Caco-2 (cell line): ENCODE results near the gene PPFIA1. TPM values are rescaled to one million over a fixed set of nuclear protein-coding genes. Genes with fewer than 3 reads are reported as not detected.

Experiments
- BruUV-seq: library from RNA; stranded (reverse); fragments of 400-500 nt; replicated peaks from 2 replicates; lab custom pipeline; 2021; lab: Mats Ljungman, UMichigan
- CTCF ChIA-PET: fragments of 300-600 bp; sonication (Branson Sonifier 250); formaldehyde crosslinking; loops from one replicate; lab custom pipeline; 2022; ENCODE audit warnings: antibody characterized with exemption; lab: Charles Lee
- POLR2A ChIA-PET: fragments of 300-600 bp; sonication (Branson Sonifier 250); formaldehyde crosslinking; loops from one replicate; lab custom pipeline; 2022; ENCODE audit warnings: antibody characterized with exemption; lab: Charles Lee
- DNase-seq, 2 experiments: peaks; one replicate each; pipeline versions ENCODE4 v3.0.0 to v3.0.0-alpha.2; 2020 to 2022
- H3K27me3 ChIP-seq: replicated peaks from 2 replicates; pipeline ENCODE4 v1.6.0; 2011; ENCODE audit warnings: low read length; ENCODE audit not compliant: control insufficient read depth, insufficient read depth
- H3K36me3 ChIP-seq: 2 replicates; pipeline ENCODE4 v1.5.1; 2011; ENCODE audit warnings: low read length; ENCODE audit not compliant: control insufficient read depth, insufficient read depth
- H3K4me1 ChIP-seq: fragments of 250-450 bp; sonication (Bioruptor Pico); 2 replicates; pipeline ENCODE4 v1.5.1; 2020; ENCODE audit warnings: mild to moderate bottlenecking
- H3K4me3 ChIP-seq: 2 replicates; pipeline ENCODE4 v1.5.1; 2011; ENCODE audit warnings: low read depth, mild to moderate bottlenecking, control low read depth, low read length
- H3K9me3 ChIP-seq: fragments of 250-450 bp; sonication (Bioruptor Pico); 2 replicates; pipeline ENCODE4 v1.5.1; 2020; ENCODE audit warnings: mild to moderate bottlenecking, moderate library complexity
- H3K27ac Mint-ChIP-seq: one replicate; pipeline ENCODE4 v1.8.0; 2022; ENCODE audit warnings: mixed read lengths; ENCODE audit not compliant: unreplicated experiment
- H3K27me3 Mint-ChIP-seq: one replicate; pipeline ENCODE4 v1.8.0; 2022; ENCODE audit warnings: mixed read lengths; ENCODE audit not compliant: insufficient read depth, unreplicated experiment
- H3K36me3 Mint-ChIP-seq: one replicate; pipeline ENCODE4 v1.8.0; 2022; ENCODE audit warnings: mild to moderate bottlenecking, mixed read lengths; ENCODE audit not compliant: insufficient read depth, unreplicated experiment
- H3K4me1 Mint-ChIP-seq: one replicate; pipeline ENCODE4 v1.8.0; 2022; ENCODE audit warnings: low read depth, mixed read lengths; ENCODE audit not compliant: unreplicated experiment
- H3K4me3 Mint-ChIP-seq: one replicate; pipeline ENCODE4 v1.8.0; 2022; ENCODE audit warnings: mild to moderate bottlenecking, moderate library complexity, mixed read lengths; ENCODE audit not compliant: unreplicated experiment
- H3K9me3 Mint-ChIP-seq: one replicate; pipeline ENCODE4 v1.8.0; 2022; ENCODE audit warnings: mixed read lengths; ENCODE audit not compliant: unreplicated experiment
- intact Hi-C: fragments of 100-400 bp; cut with micrococcal nuclease; formaldehyde crosslinking; loops from one replicate; pipeline ENCODE4 v1.10.0; 2022; ENCODE audit not compliant: unreplicated experiment
- total RNA-seq: library from RNA; stranded (reverse); gene quantifications from 2 replicates; pipeline ENCODE4 v1.2.3, GENCODE V29; 2022
- TF ChIP-seq, protein P1 (sequence below), 2 experiments: fragments of 200-600 bp in 1 of 2; IDR thresholded peaks; 1 replicate in 1 of 2; 2 replicates in 1 of 2; pipeline versions ENCODE4 v1.5.1 to v1.8.0; 2011 to 2022; ENCODE audit warnings: antibody characterized with exemption in 1 of 2, control low read depth in 1 of 2, inconsistent platforms in 1 of 2, low read depth in 1 of 2, low read length in 1 of 2, mild to moderate bottlenecking in 1 of 2, moderate library complexity in 1 of 2; ENCODE audit not compliant: insufficient read depth in 1 of 2, severe bottlenecking in 1 of 2, unreplicated experiment in 1 of 2

PPFIA1 gene
- total RNA-seq, 1 experiment from 2014 or later = 148 TPM

DNA sequence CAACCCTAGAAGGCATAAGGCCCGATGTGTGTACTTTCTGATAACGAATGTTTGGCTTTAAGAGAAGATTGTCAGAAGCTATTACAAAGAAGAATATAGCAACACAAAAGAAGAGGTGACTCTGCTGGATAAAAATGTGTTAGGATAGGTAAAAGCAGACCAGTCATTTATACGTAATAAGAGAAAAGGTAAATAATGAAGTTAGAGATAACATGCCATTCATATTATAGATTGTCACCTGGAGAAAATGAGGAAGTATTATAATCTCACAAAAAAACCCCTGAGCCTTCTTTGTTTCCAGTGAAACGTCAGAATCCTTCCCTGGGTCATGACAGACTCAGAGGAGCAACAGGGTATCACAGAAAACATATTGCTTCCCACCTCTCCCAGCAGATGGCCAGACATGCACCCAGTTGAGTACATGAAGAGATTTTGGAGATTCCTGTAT, 36.1 kb downstream of the PPFIA1 start:
- H3K4me3 Mint-ChIP-seq = peak overlapping the region; percentile 13
- peak in 1 of 2 experiments; percentile 60 for DNase-seq
- CTCF ChIA-PET = no interaction called here

GRCh38 chr11:70307176-70307575, 36.7 kb downstream of the PPFIA1 start:
- H3K4me3 ChIP-seq = no peak overlapping the region
- H3K4me1 Mint-ChIP-seq = peaks cover 44% of the 10 kb centered on the region
- no TSS peak for BruUV-seq
- ChIA-PET CTCF (no interaction called here), POLR2A (no interaction called here)
- TF ChIP-seq, protein P1, sequence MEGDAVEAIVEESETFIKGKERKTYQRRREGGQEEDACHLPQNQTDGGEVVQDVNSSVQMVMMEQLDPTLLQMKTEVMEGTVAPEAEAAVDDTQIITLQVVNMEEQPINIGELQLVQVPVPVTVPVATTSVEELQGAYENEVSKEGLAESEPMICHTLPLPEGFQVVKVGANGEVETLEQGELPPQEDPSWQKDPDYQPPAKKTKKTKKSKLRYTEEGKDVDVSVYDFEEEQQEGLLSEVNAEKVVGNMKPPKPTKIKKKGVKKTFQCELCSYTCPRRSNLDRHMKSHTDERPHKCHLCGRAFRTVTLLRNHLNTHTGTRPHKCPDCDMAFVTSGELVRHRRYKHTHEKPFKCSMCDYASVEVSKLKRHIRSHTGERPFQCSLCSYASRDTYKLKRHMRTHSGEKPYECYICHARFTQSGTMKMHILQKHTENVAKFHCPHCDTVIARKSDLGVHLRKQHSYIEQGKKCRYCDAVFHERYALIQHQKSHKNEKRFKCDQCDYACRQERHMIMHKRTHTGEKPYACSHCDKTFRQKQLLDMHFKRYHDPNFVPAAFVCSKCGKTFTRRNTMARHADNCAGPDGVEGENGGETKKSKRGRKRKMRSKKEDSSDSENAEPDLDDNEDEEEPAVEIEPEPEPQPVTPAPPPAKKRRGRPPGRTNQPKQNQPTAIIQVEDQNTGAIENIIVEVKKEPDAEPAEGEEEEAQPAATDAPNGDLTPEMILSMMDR (IDR thresholded peaks at IDR 0.05; ENCODE audit: insufficient read depth in 1 of 2, low read depth in 1 of 2, low read length in 1 of 2, severe bottlenecking in 1 of 2, unreplicated experiment in 1 of 2) = no peak
- peak overlapping the region; percentile 91 for H3K27ac Mint-ChIP-seq
- peaks cover 41% of the 10 kb centered on the region for H3K4me1 ChIP-seq
- no peaks in the 10 kb centered on the region for H3K27me3 ChIP-seq
- H3K4me3 Mint-ChIP-seq = peak overlapping the region; percentile 13
- H3K9me3 Mint-ChIP-seq = no peaks in the 10 kb centered on the region
- no peaks in the 10 kb centered on the region for H3K9me3 ChIP-seq
- H3K36me3 Mint-ChIP-seq = peaks cover 72% of the 10 kb centered on the region
- H3K27me3 Mint-ChIP-seq = no peaks in the 10 kb centered on the region
- H3K36me3 ChIP-seq = no peaks in the 10 kb centered on the region
- DNase-seq = no peak
- intact Hi-C loops = no loop called here

More for the DNA sequence above, 36.1 kb downstream of the PPFIA1 start:
- Mint-ChIP-seq H3K9me3 (no peaks in the 10 kb centered on the region), H3K36me3 (peaks cover 77% of the 10 kb centered on the region), H3K4me1 (peaks cover 49% of the 10 kb centered on the region), H3K27ac (peak overlapping the region; percentile 91), H3K27me3 (no peaks in the 10 kb centered on the region)
- Histone ChIP-seq H3K4me3 (no peak overlapping the region), H3K36me3 (0 out of 2 replicates have a peak, but pooled peaks cover 2% of the 10 kb centered on the region), H3K9me3 (no peaks in the 10 kb centered on the region), H3K27me3 (no peaks in the 10 kb centered on the region), H3K4me1 (peaks cover 41% of the 10 kb centered on the region)
- no TSS peak for BruUV-seq
- TF ChIP-seq, protein P1 (IDR thresholded peaks at IDR 0.05; ENCODE audit: insufficient read depth in 1 of 2, low read depth in 1 of 2, low read length in 1 of 2, severe bottlenecking in 1 of 2, unreplicated experiment in 1 of 2) = peak in 1 of 2 experiments; percentile 24
- intact Hi-C loops = no loop called here
- POLR2A ChIA-PET = no interaction called here

DNA sequence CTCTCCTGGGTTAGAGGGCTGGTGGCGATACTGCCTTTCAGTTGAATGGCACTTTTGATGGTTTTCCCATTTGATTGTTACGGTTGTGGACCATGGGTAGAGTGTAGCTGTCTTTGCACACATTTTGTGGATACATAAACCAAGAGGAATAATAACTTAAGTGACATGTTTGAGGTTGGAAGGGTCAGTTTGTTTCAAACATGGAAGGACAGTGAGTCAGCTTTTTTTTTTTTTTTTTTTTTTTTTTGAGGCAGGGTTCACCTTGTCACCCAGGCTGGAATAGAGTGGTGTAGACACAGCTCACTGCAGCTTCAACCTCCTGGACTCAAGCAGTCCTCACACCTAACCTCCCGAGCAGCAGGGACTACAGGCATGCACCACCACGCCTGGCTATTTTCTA, 41.1 kb downstream of the PPFIA1 start:
- no peak overlapping the region for H3K4me3 ChIP-seq
- H3K4me3 Mint-ChIP-seq = no peak overlapping the region
- BruUV-seq = no TSS peak
- ChIA-PET POLR2A (no interaction called here), CTCF (interaction anchor here (0.6 kb wide), 1 partner anchor 9 kb away, joined by 3 read pairs; no protein-coding TSS in a partner anchor)
- TF ChIP-seq, protein P1 (IDR thresholded peaks at IDR 0.05; ENCODE audit: insufficient read depth in 1 of 2, low read depth in 1 of 2, low read length in 1 of 2, severe bottlenecking in 1 of 2, unreplicated experiment in 1 of 2) = no peak
- no peaks in the 10 kb centered on the region for H3K27me3 Mint-ChIP-seq
- intact Hi-C loops = no loop called here
- H3K27me3 ChIP-seq = no peaks in the 10 kb centered on the region
- H3K4me1 ChIP-seq = peaks cover 13% of the 10 kb centered on the region
- peak overlapping the region; percentile 71 for H3K27ac Mint-ChIP-seq
- peaks cover 29% of the 10 kb centered on the region for H3K4me1 Mint-ChIP-seq
- H3K36me3 ChIP-seq = no peaks in the 10 kb centered on the region
- no peaks in the 10 kb centered on the region for H3K9me3 ChIP-seq
- no peaks in the 10 kb centered on the region for H3K9me3 Mint-ChIP-seq
- no peak for DNase-seq
- H3K36me3 Mint-ChIP-seq = peaks cover 60% of the 10 kb centered on the region
